GM10266 (cell line): Measurements from ENCODE around the gene PCDHA8.
"Not testable (repeated sequence)": the region's sequence is repeated elsewhere in the genome, so short reads cannot be mapped to it uniquely, and the experiment has no call there.

Source experiments
- DNase-seq: peaks from one replicate; pipeline ENCODE4 v3.0.0; 2012; ENCODE audit errors: extremely low spot score
- CTCF ChIP-seq: IDR thresholded peaks from 2 replicates; pipeline ENCODE4 v1.5.1; 2012; ENCODE audit warnings: mild to moderate bottlenecking, low read depth; ENCODE audit not compliant: control insufficient read depth, insufficient read depth; ENCODE audit errors: missing control alignments

PCDHA8 gene

GRCh38 chr5:140840978-140841962, at the start of gene PCDHA8:
Gene PCDHA8, plus strand, starts transcription at chr5:140841187. Its CDS starts 135 bp downstream, at chr5:140841322.
- TF ChIP-seq CTCF, result no peak
- DNase-seq, result no peak

- no peak for DNase-seq
Observed at GRCh38 chr5:140794595-140795258, 46.3 kb upstream of the PCDHA8 start, which contains the start of gene PCDHA2. Gene PCDHA2, plus strand, starts transcription at chr5:140794852.

GRCh38 chr5:140795259-140795641, 45.7 kb upstream of the PCDHA8 start:
- peak; percentile 48 for DNase-seq
- peak; percentile 9 for TF ChIP-seq CTCF

More at GRCh38 chr5:140794595-140795258, 46.3 kb upstream of the PCDHA8 start, which contains the start of gene PCDHA2:
- peak; percentile 14 for TF ChIP-seq CTCF

- DNase-seq, result not testable (repeated sequence)
Observed at GRCh38 chr5:140796072-140796717, 44.8 kb upstream of the PCDHA8 start.

- no peak for TF ChIP-seq CTCF
- DNase-seq, result no peak
Observed at GRCh38 chr5:140796718-140797095, 44.3 kb upstream of the PCDHA8 start.

GRCh38 chr5:140800816-140801493, 40.0 kb upstream of the PCDHA8 start, which contains the start of gene PCDHA3:
Gene PCDHA3, plus strand, starts transcription at chr5:140801057.
- no peak for TF ChIP-seq CTCF
- DNase-seq, result no peak

- TF ChIP-seq CTCF, result no peak
- DNase-seq, result no peak
Observed at GRCh38 chr5:140801494-140801841, 39.5 kb upstream of the PCDHA8 start.

GRCh38 chr5:140802381-140802780, 38.6 kb upstream of the PCDHA8 start:
- DNase-seq, result not testable (repeated sequence)
